ENCODE measurements around the gene PCNX2.

PCNX2 gene

GRCh38 chr1:232980355-232980978, 315.1 kb downstream of the PCNX2 start:
- CTCF ChIA-PET: interaction anchor here (1.1 kb wide), 1 partner anchor 29 kb away, joined by 3 read pairs; no protein-coding TSS in a partner anchor
- Histone ChIP-seq H3K36me3 (ENCODE audit: control insufficient read depth in 2 of 2, insufficient read depth in 1 of 2, low read length in 2 of 2) (peaks cover 0 to 63% of the 10 kb centered on the region in 2 experiments; a peak in 2 of 3 replicates), H3K4me1 (ENCODE audit: control insufficient read depth, insufficient read depth, low read length) (peaks cover 7% of the 10 kb centered on the region), H3K27ac (ENCODE audit: extremely low read depth, low read depth, low read length) (no peak overlapping the region), H3K9me3 (ENCODE audit: control insufficient read depth, insufficient read depth, low read depth, low read length) (no peaks in the 10 kb centered on the region), H3K4me3 (ENCODE audit: low read depth, low read length) (no peak overlapping the region)
- TF ChIP-seq ZNF423 (tag by site-specific recombination; IDR thresholded peaks at IDR 0.05): no peak
- POLR2A ChIA-PET: interaction anchor here (0.5 kb wide), 1 partner anchor 188 kb away, joined by 3 read pairs; no protein-coding TSS in a partner anchor

GRCh38 chr1:232979558-232979957, 316.0 kb downstream of the PCNX2 start:
- CTCF ChIA-PET: interaction anchor here (1.1 kb wide), 1 partner anchor 28 kb away, joined by 3 read pairs; no protein-coding TSS in a partner anchor
- Histone ChIP-seq H3K9me3 (ENCODE audit: control insufficient read depth, insufficient read depth, low read depth, low read length) (no peaks in the 10 kb centered on the region), H3K4me3 (ENCODE audit: low read depth, low read length) (no peak overlapping the region), H3K36me3 (ENCODE audit: control insufficient read depth in 2 of 2, insufficient read depth in 1 of 2, low read length in 2 of 2) (peaks cover 0 to 63% of the 10 kb centered on the region in 2 experiments; a peak in 2 of 3 replicates), H3K27ac (ENCODE audit: extremely low read depth, low read depth, low read length) (no peak overlapping the region), H3K4me1 (ENCODE audit: control insufficient read depth, insufficient read depth, low read length) (peaks cover 7% of the 10 kb centered on the region)
- POLR2A ChIA-PET: no interaction called here
- TF ChIP-seq YY2 (tag by site-specific recombination; IDR thresholded peaks at IDR 0.05) (no peak), PBX3 (CRISPR knock-in tag; IDR thresholded peaks at IDR 0.05) (no peak), ZNF416 (tag by site-specific recombination; IDR thresholded peaks at IDR 0.05) (no peak), TRIM28 (IDR thresholded peaks at IDR 0.05; ENCODE audit: borderline replicate concordance, low read length) (no peak), ZNF121 (tag by site-specific recombination; IDR thresholded peaks at IDR 0.05) (no peak), ZSCAN4 (tag by site-specific recombination; IDR thresholded peaks at IDR 0.05) (no peak), ZNF473 (tag by site-specific recombination; IDR thresholded peaks at IDR 0.05) (no peak), ZBTB8A (tag by site-specific recombination; IDR thresholded peaks at IDR 0.05) (no peak), PATZ1 (tag by site-specific recombination; IDR thresholded peaks at IDR 0.05) (no peak), ZNF311 (tag by site-specific recombination; IDR thresholded peaks at IDR 0.05; ENCODE audit: borderline replicate concordance) (no peak), ZNF214 (tag by site-specific recombination; IDR thresholded peaks at IDR 0.05; ENCODE audit: borderline replicate concordance) (no peak), RBAK (tag by site-specific recombination; IDR thresholded peaks at IDR 0.05) (no peak)

GRCh38 chr1:232978815-232979214, 316.7 kb downstream of the PCNX2 start:
- Histone ChIP-seq H3K9me3 (ENCODE audit: control insufficient read depth, insufficient read depth, low read depth, low read length) (no peaks in the 10 kb centered on the region), H3K27ac (ENCODE audit: extremely low read depth, low read depth, low read length) (no peak overlapping the region), H3K36me3 (ENCODE audit: control insufficient read depth in 2 of 2, insufficient read depth in 1 of 2, low read length in 2 of 2) (peaks cover 0 to 63% of the 10 kb centered on the region in 2 experiments; a peak in 2 of 3 replicates), H3K4me3 (ENCODE audit: low read depth, low read length) (no peak overlapping the region), H3K4me1 (ENCODE audit: control insufficient read depth, insufficient read depth, low read length) (peaks cover 7% of the 10 kb centered on the region)
- ChIA-PET CTCF (no interaction called here), POLR2A (no interaction called here)
- TF ChIP-seq ZNF626 (tag by site-specific recombination; IDR thresholded peaks at IDR 0.05): no peak
- TF ChIP-seq ZNF629 (tag by site-specific recombination; IDR thresholded peaks at IDR 0.05): peak; percentile 35; the same call in 1 of the 2 replicates
